CD14-positive monocyte (primary cell): Measurements from ENCODE around the gene AGBL1. TPM values are rescaled to one million over a fixed set of nuclear protein-coding genes. Genes with fewer than 3 reads are reported as not detected.

Experiments used
- DNase-seq, 3 donors: peaks; one replicate each; pipeline ENCODE4 v3.0.0-alpha.2; 2011 to 2022
- H2AFZ ChIP-seq: 2 replicates; pipeline ENCODE4 v1.6.0; 2012; ENCODE audit warnings: mild to moderate bottlenecking, low read depth, low read length, inconsistent platforms; ENCODE audit not compliant: insufficient read depth, poor library complexity, severe bottlenecking
- H3K27ac ChIP-seq, 2 donors: 1 replicate in 1 of 2; 2 replicates in 1 of 2; pipeline ENCODE4 v1.5.1; 2012 to 2013; ENCODE audit warnings: low read length in 2 of 2, control low read depth in 1 of 2, inconsistent platforms in 1 of 2, low read depth in 1 of 2, mild to moderate bottlenecking in 1 of 2
- H3K27me3 ChIP-seq, 2 donors: one replicate each; pipeline versions ENCODE4 v1.6.0 to v1.6.1; 2011 to 2013; ENCODE audit warnings: low read length in 2 of 2; ENCODE audit not compliant: control insufficient read depth in 2 of 2, insufficient read depth in 2 of 2
- H3K36me3 ChIP-seq, 2 donors: replicated peaks in 1 of 2; 1 replicate in 1 of 2; 2 replicates in 1 of 2; pipeline versions ENCODE4 v1.5.1 to v1.6.1; 2012 to 2013; ENCODE audit warnings: low read length in 2 of 2, control low read depth in 1 of 2, inconsistent platforms in 1 of 2, mild to moderate bottlenecking in 1 of 2; ENCODE audit not compliant: insufficient read depth in 2 of 2, control insufficient read depth in 1 of 2
- H3K4me1 ChIP-seq, 2 donors: 1 replicate in 1 of 2; 2 replicates in 1 of 2; pipeline versions ENCODE4 v1.5.1 to v1.6.1; 2012 to 2013; ENCODE audit warnings: low read length in 2 of 2, control low read depth in 1 of 2, inconsistent platforms in 1 of 2, mild to moderate bottlenecking in 1 of 2, moderate library complexity in 1 of 2; ENCODE audit not compliant: insufficient read depth in 2 of 2, control insufficient read depth in 1 of 2
- H3K4me2 ChIP-seq: replicated peaks from 2 replicates; pipeline ENCODE3; 2012; ENCODE audit warnings: low read length, moderate library complexity, mild to moderate bottlenecking; ENCODE audit not compliant: poor library complexity, severe bottlenecking; ENCODE audit errors: extremely low read depth
- H3K4me3 ChIP-seq, 3 experiments: fragments of 200-600 bp in 1 of 3; sonication (generic) in 1 of 3; replicated peaks in 1 of 3; 1 replicate in 2 of 3; 2 replicates in 1 of 3; pipeline ENCODE4 v1.5.1; 2011 to 2013; ENCODE audit warnings: low read length in 3 of 3, mild to moderate bottlenecking in 3 of 3, control low read depth in 2 of 3, low read depth in 2 of 3, inconsistent platforms in 1 of 3, moderate library complexity in 1 of 3
- H3K79me2 ChIP-seq: 2 replicates; pipeline ENCODE4 v1.6.0; 2012; ENCODE audit warnings: mild to moderate bottlenecking, control low read depth, inconsistent platforms, low read length, moderate library complexity; ENCODE audit not compliant: insufficient read depth
- H3K9ac ChIP-seq: 2 replicates; pipeline ENCODE4 v1.6.0; 2017; ENCODE audit warnings: low read length, mild to moderate bottlenecking; ENCODE audit not compliant: insufficient read depth, poor library complexity, severe bottlenecking
- H3K9me3 ChIP-seq, 2 donors: replicated peaks in 1 of 2; 1 replicate in 1 of 2; 2 replicates in 1 of 2; pipeline versions ENCODE4 v1.5.1 to v1.6.1; 2012 to 2013; ENCODE audit warnings: low read length in 2 of 2, control low read depth in 1 of 2; ENCODE audit not compliant: control insufficient read depth in 1 of 2, insufficient read depth in 1 of 2
- H4K20me1 ChIP-seq: 2 replicates; pipeline ENCODE4 v1.6.0; 2012; ENCODE audit warnings: mild to moderate bottlenecking, low read length, control low read depth, moderate library complexity; ENCODE audit not compliant: insufficient read depth
- H3K27ac Mint-ChIP-seq, 7 donors: one replicate each; pipeline ENCODE4 v1.8.0; 2020; ENCODE audit warnings: mild to moderate bottlenecking in 7 of 7, mixed read lengths in 7 of 7, moderate library complexity in 6 of 7, inconsistent platforms in 2 of 7
- H3K27me3 Mint-ChIP-seq, 3 donors: one replicate each; pipeline ENCODE4 v1.8.0; 2021 to 2022; ENCODE audit warnings: low read depth in 3 of 3, mild to moderate bottlenecking in 3 of 3, mixed read lengths in 3 of 3, moderate library complexity in 3 of 3, inconsistent platforms in 1 of 3
- H3K36me3 Mint-ChIP-seq, 2 donors: one replicate each; pipeline ENCODE4 v1.8.0; 2020; ENCODE audit warnings: mixed read lengths in 2 of 2, inconsistent platforms in 1 of 2, mild to moderate bottlenecking in 1 of 2
- H3K4me1 Mint-ChIP-seq: one replicate; pipeline ENCODE4 v1.8.0; 2020; ENCODE audit warnings: mild to moderate bottlenecking, mixed read lengths
- H3K4me3 Mint-ChIP-seq, 2 donors: one replicate each; pipeline ENCODE4 v1.8.0; 2020; ENCODE audit warnings: mild to moderate bottlenecking in 2 of 2, mixed read lengths in 2 of 2, moderate library complexity in 1 of 2
- H3K9me3 Mint-ChIP-seq, 7 donors: one replicate each; pipeline ENCODE4 v1.8.0; 2020 to 2022; ENCODE audit warnings: mixed read lengths in 7 of 7, mild to moderate bottlenecking in 6 of 7, moderate library complexity in 6 of 7, inconsistent platforms in 2 of 7
- CTCF ChIP-seq: fragments of 200-600 bp; IDR thresholded peaks from one replicate; pipeline ENCODE4 v1.8.0; 2022; ENCODE audit warnings: antibody characterized with exemption, mild to moderate bottlenecking
- WGBS: methylation state at CpG from one replicate; pipeline ENCODE4 v1.1.5; 2013; ENCODE audit warnings: missing lambda C conversion rate; ENCODE audit not compliant: insufficient coverage; 5-methylcytosine and 5-hydroxymethylcytosine counted together
- intact Hi-C, 2 donors: fragments of 100-400 bp; cut with micrococcal nuclease; formaldehyde crosslinking; loops; one replicate each; pipeline versions ENCODE4 v1.15.0 to v1.15.1; 2023
- polyA plus RNA-seq, 3 donors: library from polyadenylated mRNA; depleted of rRNA in 1 of 3; unstranded in 2 of 3; stranded (reverse) in 1 of 3; fragments of 300-500 nt in 2 of 3; fragments of >200 nt in 1 of 3; fragmentation: Illumina TruSeq in 2 of 3; gene quantifications; 1 replicate in 2 of 3; 2 replicates in 1 of 3; pipeline ENCODE4 v1.2.3, GENCODE V29; 2012 to 2021

The AGBL1 gene
- polyA plus RNA-seq, 3 donors, result not detected

GRCh38 chr15:86494475-86494874, 414.8 kb downstream of the AGBL1 start:
- no peak overlapping the region for H3K4me2 ChIP-seq
- H3K36me3 ChIP-seq, result no peaks in the 10 kb centered on the region
- no peaks in the 10 kb centered on the region for H3K79me2 ChIP-seq
- DNase-seq, result no peak
- no peak overlapping the region for H2AFZ ChIP-seq
- Mint-ChIP-seq H3K27ac (no peak overlapping the region), H3K9me3 (peaks cover 0 to 14% (median 3%) of the 10 kb centered on the region in 7 donors), H3K27me3 (peaks cover 0 to 2% (median 1%) of the 10 kb centered on the region in 3 donors), H3K36me3 (no peaks in the 10 kb centered on the region), H3K4me1 (no peaks in the 10 kb centered on the region), H3K4me3 (no peak overlapping the region)
- no peaks in the 10 kb centered on the region for H3K27me3 ChIP-seq
- H4K20me1 ChIP-seq, result no peaks in the 10 kb centered on the region
- no peak overlapping the region for H3K9ac ChIP-seq
- intact Hi-C loops, result no loop called here
- no peaks in the 10 kb centered on the region for H3K4me1 ChIP-seq
- no peak overlapping the region for H3K27ac ChIP-seq
- no peak overlapping the region for H3K4me3 ChIP-seq
- TF ChIP-seq CTCF, result no peak
- H3K9me3 ChIP-seq, result peaks cover 0 to 5% of the 10 kb centered on the region in 2 donors
- no CpG with 5 or more reads among the region's 1 CpG for WGBS

- TF ChIP-seq CTCF, result no peak
- Mint-ChIP-seq H3K36me3 (no peaks in the 10 kb centered on the region), H3K4me1 (no peaks in the 10 kb centered on the region), H3K4me3 (no peak overlapping the region), H3K9me3 (peaks cover 0 to 3% (median 1%) of the 10 kb centered on the region in 7 donors), H3K27me3 (peaks cover 0 to 2% (median 1%) of the 10 kb centered on the region in 3 donors), H3K27ac (no peak overlapping the region)
- Histone ChIP-seq H2AFZ (no peak overlapping the region), H3K9ac (no peak overlapping the region), H4K20me1 (no peaks in the 10 kb centered on the region), H3K79me2 (no peaks in the 10 kb centered on the region), H3K36me3 (no peaks in the 10 kb centered on the region), H3K27ac (no peak overlapping the region), H3K4me2 (no peak overlapping the region), H3K4me1 (no peaks in the 10 kb centered on the region), H3K4me3 (no peak overlapping the region), H3K27me3 (no peaks in the 10 kb centered on the region), H3K9me3 (peaks cover 0 to 11% of the 10 kb centered on the region in 2 donors)
- WGBS, result no CpG with 5 or more reads among the region's 1 CpG
- intact Hi-C loops, result no loop called here
- DNase-seq, result no peak
These were observed 422.6 kb downstream of the AGBL1 start for GRCh38 chr15:86502301-86502700.
